Inferior parietal cortex (tissue), 1 donor: ENCODE results near the gene TOLLIP.

Experiments
- DNase-seq: peaks from one replicate; pipeline ENCODE4 v3.0.0-alpha.2; 2016; ENCODE audit errors: extremely low spot score

The TOLLIP gene

GRCh38 chr11:1232021-1232882 is 77.2 kb downstream of the TOLLIP start:
- DNase-seq = no peak

- DNase-seq = no peak
Observed at GRCh38 chr11:1231396-1232020, 77.9 kb downstream of the TOLLIP start.

GRCh38 chr11:1230456-1231395 is 78.7 kb downstream of the TOLLIP start:
- DNase-seq = no peak

GRCh38 chr11:1230121-1230455 is 79.3 kb downstream of the TOLLIP start:
- no peak for DNase-seq

- no peak for DNase-seq
Observed at GRCh38 chr11:1229471-1230120, 79.8 kb downstream of the TOLLIP start.

GRCh38 chr11:1228921-1229451 is 80.4 kb downstream of the TOLLIP start:
- no peak for DNase-seq

GRCh38 chr11:1228101-1228821 is 81.2 kb downstream of the TOLLIP start:
- no peak for DNase-seq

- DNase-seq = no peak
Observed at GRCh38 chr11:1227551-1228100, 81.8 kb downstream of the TOLLIP start.

- no peak for DNase-seq
Observed at GRCh38 chr11:1226986-1227550, 82.4 kb downstream of the TOLLIP start.

GRCh38 chr11:1226226-1226985 is 83.0 kb downstream of the TOLLIP start:
- no peak for DNase-seq

GRCh38 chr11:1225386-1226225 is 83.8 kb downstream of the TOLLIP start:
- DNase-seq = no peak

- DNase-seq = no peak
Observed at GRCh38 chr11:1224491-1225385, 84.7 kb downstream of the TOLLIP start.
